HEK293 (cell line): ENCODE results near the gene RPL3.

ENCODE experiments used
- CTCF ChIA-PET: fragments of 350-600 bp; formaldehyde crosslinking; extraction: SDS; loops from one replicate; lab custom pipeline; 2021; ENCODE audit warnings: antibody characterized with exemption; lab: Yijun Ruan, JAX
- POLR2A ChIA-PET: fragments of 300-600 bp; formaldehyde crosslinking; extraction: SDS; loops from one replicate; lab custom pipeline; 2020; ENCODE audit warnings: antibody characterized with exemption, inconsistent platforms; lab: Yijun Ruan, JAX
- H3K27ac ChIP-seq: fragments of 200-500 bp; sonication (Bioruptor generic); 2 replicates; pipeline ENCODE4 v1.5.1; 2014; ENCODE audit warnings: low read depth, low read length, control low read depth, inconsistent platforms; ENCODE audit errors: extremely low read depth
- H3K36me3 ChIP-seq, 2 experiments: fragments of 200-500 bp in 1 of 2; sonication (Bioruptor generic) in 1 of 2; 1 replicate in 1 of 2; 2 replicates in 1 of 2; pipeline ENCODE4 v1.5.1; 2014 to 2017; ENCODE audit warnings: inconsistent platforms in 2 of 2, low read length in 2 of 2; ENCODE audit not compliant: control insufficient read depth in 2 of 2, insufficient read depth in 1 of 2
- H3K4me1 ChIP-seq: fragments of 200-500 bp; sonication (Bioruptor generic); 2 replicates; pipeline ENCODE4 v1.5.1; 2014; ENCODE audit warnings: mild to moderate bottlenecking, low read length, inconsistent platforms; ENCODE audit not compliant: control insufficient read depth, insufficient read depth
- H3K4me3 ChIP-seq: 2 replicates; pipeline ENCODE4 v1.5.1; 2011; ENCODE audit warnings: low read depth, mild to moderate bottlenecking, control low read depth, low read length, moderate library complexity
- H3K9me3 ChIP-seq: fragments of 200-500 bp; sonication (Bioruptor generic); 2 replicates; pipeline ENCODE4 v1.5.1; 2014; ENCODE audit warnings: low read depth, low read length, inconsistent platforms; ENCODE audit not compliant: control insufficient read depth, insufficient read depth
- IKZF3 ChIP-seq: fragments of 450-650 bp; IDR thresholded peaks from 2 replicates; pipeline ENCODE4 v1.5.0; 2018; ENCODE audit warnings: missing biosample characterization, mild to moderate bottlenecking, missing genetic modification characterization, moderate library complexity
- TRIM28 ChIP-seq: IDR thresholded peaks from 2 replicates; pipeline ENCODE4 v1.6.1; 2011; ENCODE audit warnings: low read length, control low read depth, borderline replicate concordance
- ZBTB17 ChIP-seq: fragments of 450-650 bp; formaldehyde crosslinking; IDR thresholded peaks from 2 replicates; pipeline ENCODE4 v1.5.1; 2016; ENCODE audit warnings: missing biosample characterization, missing genetic modification characterization
- ZFP37 ChIP-seq: fragments of 450-650 bp; formaldehyde crosslinking; IDR thresholded peaks from 2 replicates; pipeline ENCODE4 v1.5.1; 2016; ENCODE audit warnings: missing biosample characterization, missing genetic modification characterization
- ZNF221 ChIP-seq: fragments of 450-650 bp; formaldehyde crosslinking; IDR thresholded peaks from 2 replicates; pipeline ENCODE4 v1.5.1; 2017; ENCODE audit warnings: missing biosample characterization, missing genetic modification characterization, borderline replicate concordance
- ZNF335 ChIP-seq: fragments of 450-650 bp; formaldehyde crosslinking; conservative IDR thresholded peaks from 2 replicates; pipeline ENCODE4 v1.5.1; 2016; ENCODE audit warnings: missing biosample characterization, missing genetic modification characterization
- ZNF660 ChIP-seq: fragments of 450-650 bp; IDR thresholded peaks from 2 replicates; pipeline ENCODE4 v1.5.1; 2018; ENCODE audit warnings: missing biosample characterization, mild to moderate bottlenecking, missing genetic modification characterization
- ZNF707 ChIP-seq: fragments of 450-650 bp; formaldehyde crosslinking; IDR thresholded peaks from 2 replicates; pipeline ENCODE4 v1.5.1; 2016; ENCODE audit warnings: missing biosample characterization, missing genetic modification characterization
- ZNF76 ChIP-seq: fragments of 450-650 bp; formaldehyde crosslinking; IDR thresholded peaks from 2 replicates; pipeline ENCODE4; 2016; ENCODE audit warnings: low read depth, missing biosample characterization, missing genetic modification characterization, borderline replicate concordance
- TF ChIP-seq, protein P1 (sequence below): sonication (generic); formaldehyde crosslinking; IDR thresholded peaks from 2 replicates; pipeline ENCODE4 v1.8.1; 2022; ENCODE audit warnings: mild to moderate bottlenecking, moderate library complexity, missing genetic modification reagents
- TF ChIP-seq, protein P2 (sequence below): fragments of 450-650 bp; formaldehyde crosslinking; IDR thresholded peaks from 2 replicates; pipeline ENCODE4 v1.5.1; 2017; ENCODE audit warnings: missing biosample characterization, missing genetic modification characterization
- TF ChIP-seq, protein P3 (sequence below): fragments of 450-650 bp; IDR thresholded peaks from 2 replicates; pipeline ENCODE4 v1.5.1; 2018; ENCODE audit warnings: missing biosample characterization, missing genetic modification characterization
- TF ChIP-seq, protein P4 (sequence below): fragments of 450-650 bp; formaldehyde crosslinking; IDR thresholded peaks from 2 replicates; pipeline ENCODE4 v1.5.1; 2016; ENCODE audit warnings: missing biosample characterization, missing genetic modification characterization
- TF ChIP-seq, protein P5 (sequence below): fragments of 450-650 bp; formaldehyde crosslinking; IDR thresholded peaks from 2 replicates; pipeline ENCODE4 v1.5.1; 2017; ENCODE audit warnings: missing biosample characterization, missing genetic modification characterization
- TF ChIP-seq, protein P6 (sequence below): fragments of 450-650 bp; formaldehyde crosslinking; IDR thresholded peaks from 2 replicates; pipeline ENCODE4 v1.5.1; 2016; ENCODE audit warnings: missing biosample characterization, missing genetic modification characterization

Gene RPL3

DNA sequence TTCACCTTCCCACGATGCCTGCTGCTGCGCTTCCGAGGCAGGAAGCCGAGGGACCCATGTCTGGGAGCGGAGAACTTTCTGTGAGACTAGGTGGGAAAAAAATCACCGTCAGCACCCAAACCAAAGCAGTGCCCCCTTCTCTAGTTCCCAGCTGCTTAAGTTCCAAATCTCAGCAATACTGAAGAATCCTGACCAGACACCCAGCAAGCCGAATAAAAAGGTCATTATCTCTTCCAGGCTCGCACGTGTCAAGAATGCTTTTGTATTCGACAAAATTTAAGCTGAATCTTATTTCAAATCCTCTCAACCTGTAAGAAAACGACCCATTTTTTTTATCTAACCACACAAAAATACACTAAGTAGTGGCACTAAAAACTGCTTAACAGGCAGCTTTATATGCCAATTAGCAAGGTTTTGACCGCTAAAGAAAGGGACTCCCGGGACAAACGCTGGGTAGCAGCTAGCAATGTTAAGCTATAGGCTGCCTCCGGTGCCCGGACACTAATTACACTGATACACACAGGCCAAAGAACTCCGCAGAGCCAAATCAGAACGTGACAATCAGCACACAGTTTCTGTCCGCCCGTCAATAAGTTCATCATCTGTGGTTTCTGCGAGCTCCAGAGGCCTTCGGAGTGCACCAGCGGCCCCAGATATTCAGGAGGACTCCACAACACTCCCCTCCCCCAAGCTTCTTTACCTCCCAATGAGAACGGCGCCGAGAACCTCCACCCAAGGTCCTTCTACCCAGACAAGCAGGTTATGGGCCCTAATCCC is 728 bp downstream of the RPL3 start:
- H3K4me1 ChIP-seq: 0 out of 2 replicates have a peak, but pooled peaks cover 4% of the 10 kb centered on the region
- H3K9me3 ChIP-seq: no peaks in the 10 kb centered on the region
- CTCF ChIA-PET: interaction anchor here (0.6 to 7.9 kb wide), 17 partner anchors 8 to 1248 kb away, joined by 3 to 98 read pairs (median 4); no protein-coding TSS in a partner anchor
- peaks cover 25 to 54% of the 10 kb centered on the region in 2 experiments for H3K36me3 ChIP-seq
- peak overlapping the region; percentile 73 for H3K4me3 ChIP-seq
- POLR2A ChIA-PET: interaction anchor here (0.7 to 7.3 kb wide), 51 partner anchors 8 to 725 kb away, joined by 3 to 119 read pairs (median 6); partner anchors contain the start of genes ATF4, CBX7, MIEF1 and PDGFB
- TF ChIP-seq, protein P1, sequence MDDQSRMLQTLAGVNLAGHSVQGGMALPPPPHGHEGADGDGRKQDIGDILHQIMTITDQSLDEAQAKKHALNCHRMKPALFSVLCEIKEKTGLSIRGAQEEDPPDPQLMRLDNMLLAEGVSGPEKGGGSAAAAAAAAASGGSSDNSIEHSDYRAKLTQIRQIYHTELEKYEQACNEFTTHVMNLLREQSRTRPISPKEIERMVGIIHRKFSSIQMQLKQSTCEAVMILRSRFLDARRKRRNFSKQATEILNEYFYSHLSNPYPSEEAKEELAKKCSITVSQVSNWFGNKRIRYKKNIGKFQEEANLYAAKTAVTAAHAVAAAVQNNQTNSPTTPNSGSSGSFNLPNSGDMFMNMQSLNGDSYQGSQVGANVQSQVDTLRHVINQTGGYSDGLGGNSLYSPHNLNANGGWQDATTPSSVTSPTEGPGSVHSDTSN (CRISPR knock-in tag): no peak
- TF ChIP-seq, protein P2, sequence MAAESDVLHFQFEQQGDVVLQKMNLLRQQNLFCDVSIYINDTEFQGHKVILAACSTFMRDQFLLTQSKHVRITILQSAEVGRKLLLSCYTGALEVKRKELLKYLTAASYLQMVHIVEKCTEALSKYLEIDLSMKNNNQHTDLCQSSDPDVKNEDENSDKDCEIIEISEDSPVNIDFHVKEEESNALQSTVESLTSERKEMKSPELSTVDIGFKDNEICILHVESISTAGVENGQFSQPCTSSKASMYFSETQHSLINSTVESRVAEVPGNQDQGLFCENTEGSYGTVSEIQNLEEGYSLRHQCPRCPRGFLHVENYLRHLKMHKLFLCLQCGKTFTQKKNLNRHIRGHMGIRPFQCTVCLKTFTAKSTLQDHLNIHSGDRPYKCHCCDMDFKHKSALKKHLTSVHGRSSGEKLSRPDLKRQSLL: 0 out of 2 replicates have a peak, but pooled peaks have one; percentile 0
- TF ChIP-seq, protein P3, sequence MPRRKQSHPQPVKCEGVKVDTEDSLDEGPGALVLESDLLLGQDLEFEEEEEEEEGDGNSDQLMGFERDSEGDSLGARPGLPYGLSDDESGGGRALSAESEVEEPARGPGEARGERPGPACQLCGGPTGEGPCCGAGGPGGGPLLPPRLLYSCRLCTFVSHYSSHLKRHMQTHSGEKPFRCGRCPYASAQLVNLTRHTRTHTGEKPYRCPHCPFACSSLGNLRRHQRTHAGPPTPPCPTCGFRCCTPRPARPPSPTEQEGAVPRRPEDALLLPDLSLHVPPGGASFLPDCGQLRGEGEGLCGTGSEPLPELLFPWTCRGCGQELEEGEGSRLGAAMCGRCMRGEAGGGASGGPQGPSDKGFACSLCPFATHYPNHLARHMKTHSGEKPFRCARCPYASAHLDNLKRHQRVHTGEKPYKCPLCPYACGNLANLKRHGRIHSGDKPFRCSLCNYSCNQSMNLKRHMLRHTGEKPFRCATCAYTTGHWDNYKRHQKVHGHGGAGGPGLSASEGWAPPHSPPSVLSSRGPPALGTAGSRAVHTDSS (tag by site-specific recombination): 0 out of 2 replicates have a peak, but pooled peaks have one; percentile 2
- TF ChIP-seq TRIM28: no peak
- TF ChIP-seq, all 188 proteins: peak for 2
- peak overlapping the region; percentile 99 for H3K27ac ChIP-seq

DNA sequence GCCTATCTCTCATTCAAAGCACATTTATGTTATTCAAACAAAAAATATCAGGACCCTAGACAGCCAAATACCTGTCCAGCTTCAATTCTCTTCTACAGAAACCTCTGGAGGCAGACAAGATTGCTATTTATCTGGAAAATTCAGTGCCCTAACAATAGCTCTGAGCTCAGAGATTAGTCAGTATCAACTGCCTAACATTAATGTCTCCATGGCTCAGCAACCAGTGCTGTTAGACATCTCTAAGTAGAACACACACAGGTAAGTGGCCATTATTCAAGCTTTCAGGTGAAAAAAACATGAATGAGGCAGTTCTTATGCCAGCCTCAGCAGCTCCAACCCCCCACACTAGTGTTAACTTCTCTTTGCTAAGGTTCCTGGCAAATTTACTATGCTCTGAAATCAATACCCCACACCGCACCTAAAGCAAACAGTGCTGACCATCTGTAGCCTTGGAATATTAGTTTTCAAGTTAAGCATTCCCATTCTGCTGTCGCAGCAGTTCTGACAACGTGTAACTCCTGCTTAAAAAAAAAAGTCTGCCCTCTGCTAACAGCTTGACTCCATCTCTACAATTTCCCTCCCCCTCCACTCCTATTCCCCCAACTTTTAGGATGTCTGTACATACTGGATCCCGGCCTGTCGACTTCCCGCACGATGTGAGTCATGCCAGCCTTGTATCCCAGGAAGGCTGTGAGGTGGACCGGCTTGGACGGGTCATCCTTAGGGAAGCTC is 1.5 kb downstream of the RPL3 start:
- Histone ChIP-seq H3K27ac (peak overlapping the region; percentile 99), H3K4me1 (0 out of 2 replicates have a peak, but pooled peaks cover 4% of the 10 kb centered on the region), H3K36me3 (peaks cover 25 to 62% of the 10 kb centered on the region in 2 experiments), H3K4me3 (peak overlapping the region; percentile 73), H3K9me3 (no peaks in the 10 kb centered on the region)
- TF ChIP-seq, protein P4, sequence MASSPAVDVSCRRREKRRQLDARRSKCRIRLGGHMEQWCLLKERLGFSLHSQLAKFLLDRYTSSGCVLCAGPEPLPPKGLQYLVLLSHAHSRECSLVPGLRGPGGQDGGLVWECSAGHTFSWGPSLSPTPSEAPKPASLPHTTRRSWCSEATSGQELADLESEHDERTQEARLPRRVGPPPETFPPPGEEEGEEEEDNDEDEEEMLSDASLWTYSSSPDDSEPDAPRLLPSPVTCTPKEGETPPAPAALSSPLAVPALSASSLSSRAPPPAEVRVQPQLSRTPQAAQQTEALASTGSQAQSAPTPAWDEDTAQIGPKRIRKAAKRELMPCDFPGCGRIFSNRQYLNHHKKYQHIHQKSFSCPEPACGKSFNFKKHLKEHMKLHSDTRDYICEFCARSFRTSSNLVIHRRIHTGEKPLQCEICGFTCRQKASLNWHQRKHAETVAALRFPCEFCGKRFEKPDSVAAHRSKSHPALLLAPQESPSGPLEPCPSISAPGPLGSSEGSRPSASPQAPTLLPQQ (tag by site-specific recombination): peak; percentile 61; the same call in 1 of the 2 replicates
- TF ChIP-seq ZNF335 (tag by site-specific recombination) (0 out of 2 replicates have a peak, but pooled peaks have one; percentile 16), ZNF76 (peak; percentile 42; the same call in 1 of the 2 replicates), ZNF707 (tag by site-specific recombination) (no peak), ZBTB17 (0 out of 2 replicates have a peak, but pooled peaks have one; percentile 15), ZNF660 (tag by site-specific recombination) (0 out of 2 replicates have a peak, but pooled peaks have one; percentile 3), ZNF221 (tag by site-specific recombination) (no peak), IKZF3 (tag by site-specific recombination) (peak; percentile 40; the same call in 1 of the 2 replicates), ZFP37 (peak; percentile 21; the same call in 1 of the 2 replicates)
- TF ChIP-seq, protein P5, sequence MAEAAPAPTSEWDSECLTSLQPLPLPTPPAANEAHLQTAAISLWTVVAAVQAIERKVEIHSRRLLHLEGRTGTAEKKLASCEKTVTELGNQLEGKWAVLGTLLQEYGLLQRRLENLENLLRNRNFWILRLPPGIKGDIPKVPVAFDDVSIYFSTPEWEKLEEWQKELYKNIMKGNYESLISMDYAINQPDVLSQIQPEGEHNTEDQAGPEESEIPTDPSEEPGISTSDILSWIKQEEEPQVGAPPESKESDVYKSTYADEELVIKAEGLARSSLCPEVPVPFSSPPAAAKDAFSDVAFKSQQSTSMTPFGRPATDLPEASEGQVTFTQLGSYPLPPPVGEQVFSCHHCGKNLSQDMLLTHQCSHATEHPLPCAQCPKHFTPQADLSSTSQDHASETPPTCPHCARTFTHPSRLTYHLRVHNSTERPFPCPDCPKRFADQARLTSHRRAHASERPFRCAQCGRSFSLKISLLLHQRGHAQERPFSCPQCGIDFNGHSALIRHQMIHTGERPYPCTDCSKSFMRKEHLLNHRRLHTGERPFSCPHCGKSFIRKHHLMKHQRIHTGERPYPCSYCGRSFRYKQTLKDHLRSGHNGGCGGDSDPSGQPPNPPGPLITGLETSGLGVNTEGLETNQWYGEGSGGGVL (tag by site-specific recombination): peak; percentile 43
- TF ChIP-seq, protein P6, sequence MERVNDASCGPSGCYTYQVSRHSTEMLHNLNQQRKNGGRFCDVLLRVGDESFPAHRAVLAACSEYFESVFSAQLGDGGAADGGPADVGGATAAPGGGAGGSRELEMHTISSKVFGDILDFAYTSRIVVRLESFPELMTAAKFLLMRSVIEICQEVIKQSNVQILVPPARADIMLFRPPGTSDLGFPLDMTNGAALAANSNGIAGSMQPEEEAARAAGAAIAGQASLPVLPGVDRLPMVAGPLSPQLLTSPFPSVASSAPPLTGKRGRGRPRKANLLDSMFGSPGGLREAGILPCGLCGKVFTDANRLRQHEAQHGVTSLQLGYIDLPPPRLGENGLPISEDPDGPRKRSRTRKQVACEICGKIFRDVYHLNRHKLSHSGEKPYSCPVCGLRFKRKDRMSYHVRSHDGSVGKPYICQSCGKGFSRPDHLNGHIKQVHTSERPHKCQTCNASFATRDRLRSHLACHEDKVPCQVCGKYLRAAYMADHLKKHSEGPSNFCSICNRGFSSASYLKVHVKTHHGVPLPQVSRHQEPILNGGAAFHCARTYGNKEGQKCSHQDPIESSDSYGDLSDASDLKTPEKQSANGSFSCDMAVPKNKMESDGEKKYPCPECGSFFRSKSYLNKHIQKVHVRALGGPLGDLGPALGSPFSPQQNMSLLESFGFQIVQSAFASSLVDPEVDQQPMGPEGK (tag by site-specific recombination): no peak
- CTCF ChIA-PET: interaction anchor here (0.6 to 7.9 kb wide), 27 partner anchors 8 to 1249 kb away, joined by 3 to 98 read pairs (median 4); no protein-coding TSS in a partner anchor
- POLR2A ChIA-PET: interaction anchor here (0.5 to 7.3 kb wide), 42 partner anchors 7 to 726 kb away, joined by 3 to 119 read pairs (median 6); partner anchors contain the start of genes ATF4, CBX7, MIEF1 and PDGFB
